Vagina (tissue), 2 donors: ENCODE results near the gene GZF1.

Experiments
- POLR2A ChIP-seq, 2 donors: fragments of 450-650 bp; IDR thresholded peaks; one replicate each; pipeline ENCODE4 v1.6.1; 2017; ENCODE audit warnings: antibody characterized with exemption in 2 of 2, mild to moderate bottlenecking in 2 of 2, moderate library complexity in 2 of 2
- TF ChIP-seq, protein P1 (sequence below), 3 experiments: fragments of 450-650 bp in 2 of 3; fragments of 200-600 bp in 1 of 3; sonication (generic) in 1 of 3; IDR thresholded peaks; one replicate each; pipeline ENCODE4 v1.5.1; 2017 to 2019; ENCODE audit warnings: antibody characterized with exemption in 3 of 3, mild to moderate bottlenecking in 2 of 3, moderate library complexity in 2 of 3

GRCh38 chr20:23393996-23394775, 32.2 kb downstream of the GZF1 start:
- TF ChIP-seq, protein P1, sequence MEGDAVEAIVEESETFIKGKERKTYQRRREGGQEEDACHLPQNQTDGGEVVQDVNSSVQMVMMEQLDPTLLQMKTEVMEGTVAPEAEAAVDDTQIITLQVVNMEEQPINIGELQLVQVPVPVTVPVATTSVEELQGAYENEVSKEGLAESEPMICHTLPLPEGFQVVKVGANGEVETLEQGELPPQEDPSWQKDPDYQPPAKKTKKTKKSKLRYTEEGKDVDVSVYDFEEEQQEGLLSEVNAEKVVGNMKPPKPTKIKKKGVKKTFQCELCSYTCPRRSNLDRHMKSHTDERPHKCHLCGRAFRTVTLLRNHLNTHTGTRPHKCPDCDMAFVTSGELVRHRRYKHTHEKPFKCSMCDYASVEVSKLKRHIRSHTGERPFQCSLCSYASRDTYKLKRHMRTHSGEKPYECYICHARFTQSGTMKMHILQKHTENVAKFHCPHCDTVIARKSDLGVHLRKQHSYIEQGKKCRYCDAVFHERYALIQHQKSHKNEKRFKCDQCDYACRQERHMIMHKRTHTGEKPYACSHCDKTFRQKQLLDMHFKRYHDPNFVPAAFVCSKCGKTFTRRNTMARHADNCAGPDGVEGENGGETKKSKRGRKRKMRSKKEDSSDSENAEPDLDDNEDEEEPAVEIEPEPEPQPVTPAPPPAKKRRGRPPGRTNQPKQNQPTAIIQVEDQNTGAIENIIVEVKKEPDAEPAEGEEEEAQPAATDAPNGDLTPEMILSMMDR (IDR thresholded peaks at IDR 0.05): no peak
- no peak for TF ChIP-seq POLR2A (IDR thresholded peaks at IDR 0.05)
